Middle frontal gyrus (tissue), 1 donor: ENCODE data around the gene MMP26.
"Not testable (repeated sequence)": the region's sequence is repeated elsewhere in the genome, so short reads cannot be mapped to it uniquely, and the experiment has no call there.

Source experiments
- DNase-seq: peaks from one replicate; pipeline ENCODE4 v3.0.0-alpha.2; 2015; ENCODE audit warnings: low spot score; ENCODE audit errors: extremely low spot score

Gene MMP26

DNA sequence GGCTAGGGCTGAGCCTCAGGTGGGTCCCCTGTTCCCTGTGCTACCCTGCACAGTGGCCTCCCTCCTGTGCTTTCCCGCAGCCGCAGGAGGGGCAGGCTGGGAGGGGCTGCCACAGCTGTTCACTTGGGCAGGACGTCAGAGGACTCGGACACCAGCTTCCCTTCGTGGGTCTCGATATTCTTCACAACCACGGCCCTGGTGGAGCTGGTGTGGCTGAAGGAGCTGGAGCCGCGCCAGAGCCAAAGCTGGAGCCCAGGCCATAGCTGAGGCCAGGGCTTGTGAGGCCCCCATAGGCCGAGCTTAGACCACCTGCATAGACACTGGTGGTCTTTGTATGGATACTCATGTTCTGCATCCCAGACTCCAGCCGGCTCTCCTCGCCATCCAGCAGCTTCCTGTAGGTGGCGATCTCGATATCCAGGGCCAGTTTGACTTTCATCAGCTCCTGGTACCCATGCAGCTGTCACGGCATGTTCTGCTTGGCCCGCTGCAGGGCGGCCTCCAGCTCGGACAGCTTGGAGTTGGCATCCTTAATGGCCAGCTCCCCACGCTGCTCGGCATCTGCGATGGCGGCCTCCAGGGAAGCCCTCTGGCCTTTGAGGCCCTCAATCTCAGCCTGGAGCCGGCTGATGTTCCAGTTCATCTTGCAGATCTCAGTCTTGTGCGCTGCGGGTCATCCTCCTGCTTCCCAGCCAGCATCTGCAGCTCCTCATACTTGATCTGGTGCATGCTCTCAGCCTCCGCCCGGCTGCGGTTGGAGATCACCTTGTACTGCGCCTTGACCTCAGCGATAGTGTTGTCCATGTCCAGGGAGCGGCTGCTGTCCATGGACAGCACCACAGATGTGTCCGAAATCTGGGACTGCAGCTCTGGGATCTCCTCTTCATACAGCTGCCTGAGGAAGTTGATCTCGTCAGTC is 18.3 kb downstream of the MMP26 start:
- not testable (repeated sequence) for DNase-seq

DNA sequence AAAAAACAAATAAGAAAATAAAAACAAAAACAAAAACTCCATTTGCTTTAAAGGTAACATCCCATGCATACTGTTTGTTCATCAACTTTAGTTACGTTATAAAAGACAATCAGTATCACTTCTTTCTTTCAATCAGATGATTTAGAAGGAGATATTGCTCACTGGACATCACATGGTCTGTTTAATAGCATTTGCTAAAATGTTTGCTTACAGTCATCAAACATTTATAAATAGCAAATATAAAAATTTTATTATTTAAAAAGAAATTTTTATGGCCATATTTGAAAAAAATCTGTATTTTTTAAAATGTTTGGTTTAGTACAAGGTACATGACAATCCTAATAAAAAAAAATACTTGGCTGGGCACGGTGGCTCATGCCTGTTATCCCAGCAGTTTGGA is 22.6 kb downstream of the MMP26 start:
- no peak for DNase-seq

DNA sequence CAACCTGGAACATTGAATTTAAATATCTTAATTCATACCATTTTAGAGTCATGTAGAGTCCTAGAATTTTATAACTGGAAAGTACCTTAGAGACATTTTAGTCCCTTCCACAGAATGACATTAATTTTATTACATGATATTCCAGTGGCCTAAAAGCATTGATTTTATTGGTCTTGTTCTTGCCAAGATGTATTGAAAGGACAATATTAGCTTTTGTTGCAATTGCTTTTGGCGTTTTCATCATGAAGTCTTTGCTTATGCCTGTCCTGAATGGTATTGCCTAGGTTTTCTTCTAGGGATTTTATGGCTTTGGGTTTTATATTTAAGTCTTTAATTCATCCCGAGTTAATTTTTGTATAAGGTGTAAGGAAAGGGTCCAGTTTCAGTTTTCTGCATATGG is 36.2 kb downstream of the MMP26 start:
- DNase-seq: no peak

DNA sequence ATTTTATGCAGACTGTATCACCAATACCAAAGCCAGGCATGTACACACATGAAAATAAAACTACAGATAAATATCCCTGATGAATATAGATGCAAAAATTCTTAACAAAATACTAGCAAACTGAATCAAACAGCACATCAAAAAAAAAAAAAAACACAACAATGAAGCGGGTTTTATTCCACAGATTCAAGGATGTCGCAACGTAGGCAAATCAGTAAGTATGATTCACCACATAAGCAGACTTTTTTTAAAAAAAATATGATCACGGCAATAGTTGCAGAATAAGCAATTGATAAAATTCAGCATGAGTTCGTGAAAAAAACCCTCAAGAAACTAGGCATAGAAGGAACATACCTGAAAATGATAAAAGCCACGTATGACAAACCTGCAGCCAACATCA is 43.9 kb downstream of the MMP26 start:
- no peak for DNase-seq

GRCh38 chr11:4751201-4751600 is 46.6 kb downstream of the MMP26 start:
- DNase-seq: no peak
